ENCODE measurements around the gene OR52N4.
"Not testable (repeated sequence)": the region's sequence is repeated elsewhere in the genome, so short reads cannot be mapped to it uniquely, and the experiment has no call there.

OR52N4 gene

DNA sequence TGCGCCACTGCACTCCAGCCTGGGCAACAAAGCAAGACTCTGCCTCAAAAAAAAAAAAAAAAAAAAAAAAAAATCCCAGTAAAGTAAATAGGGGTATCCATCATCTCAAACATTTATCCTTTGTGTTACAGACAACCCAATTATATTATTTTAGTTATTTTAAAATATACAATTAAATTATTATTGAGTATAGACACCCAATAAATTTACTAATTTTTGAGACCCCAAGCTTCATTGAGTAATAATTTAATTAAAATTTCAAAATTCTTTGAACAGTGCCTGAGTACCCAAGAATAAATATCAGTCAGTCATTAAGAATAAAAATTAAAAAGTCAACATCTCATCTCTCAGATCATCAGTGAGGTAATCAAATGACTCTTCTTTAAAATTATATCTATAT, at the start of gene OR52N4:
Gene OR52N4 (plus strand): TSS at position 301 of the 400 bp plus-strand sequence. CDS start 498 bp downstream, outside the sequence.
- no peak for DNase-seq

- no peak for DNase-seq
Observed at GRCh38 chr11:5705688-5706087, 48.4 kb upstream of the OR52N4 start.

DNA sequence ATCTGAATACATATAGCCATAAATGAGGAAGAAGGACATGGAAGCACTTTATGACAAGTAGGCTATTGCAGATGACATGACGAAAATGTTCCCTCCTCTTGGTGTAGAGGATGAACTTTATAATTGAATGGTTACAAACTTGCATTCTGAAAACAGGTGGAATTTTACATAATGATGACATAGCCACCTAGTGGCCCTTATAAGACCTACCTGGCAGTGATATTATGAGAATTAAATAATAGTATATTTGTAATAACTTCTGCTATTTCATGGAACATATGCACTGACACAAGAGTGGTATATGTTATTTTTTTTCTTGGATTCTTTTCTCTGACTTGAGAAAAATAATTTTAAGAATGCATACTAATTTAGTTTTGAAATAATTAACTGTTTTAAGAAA, 41.5 kb upstream of the OR52N4 start:
- peak in 1 of 2 donors; percentile 49 for DNase-seq

- DNase-seq = no peak
Observed at GRCh38 chr11:5713695-5714094, 40.3 kb upstream of the OR52N4 start.

DNA sequence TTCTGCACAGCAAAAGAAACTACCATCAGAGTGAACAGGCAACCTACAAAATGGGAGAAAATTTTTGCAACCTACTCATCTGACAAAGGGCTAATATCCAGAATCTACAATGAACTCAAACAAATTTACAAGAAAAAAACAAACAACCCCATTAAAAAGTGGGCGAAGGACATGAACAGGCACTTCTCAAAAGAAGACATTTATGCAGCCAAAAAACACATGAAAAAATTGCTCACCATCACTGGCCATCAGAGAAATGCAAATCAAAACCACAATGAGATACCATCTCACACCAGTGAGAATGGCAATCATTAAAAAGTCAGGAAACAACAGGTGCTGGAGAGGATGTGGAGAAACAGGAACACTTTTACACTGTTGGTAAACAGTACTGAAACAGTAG, 37.5 kb upstream of the OR52N4 start:
- not testable (repeated sequence) for DNase-seq

DNA sequence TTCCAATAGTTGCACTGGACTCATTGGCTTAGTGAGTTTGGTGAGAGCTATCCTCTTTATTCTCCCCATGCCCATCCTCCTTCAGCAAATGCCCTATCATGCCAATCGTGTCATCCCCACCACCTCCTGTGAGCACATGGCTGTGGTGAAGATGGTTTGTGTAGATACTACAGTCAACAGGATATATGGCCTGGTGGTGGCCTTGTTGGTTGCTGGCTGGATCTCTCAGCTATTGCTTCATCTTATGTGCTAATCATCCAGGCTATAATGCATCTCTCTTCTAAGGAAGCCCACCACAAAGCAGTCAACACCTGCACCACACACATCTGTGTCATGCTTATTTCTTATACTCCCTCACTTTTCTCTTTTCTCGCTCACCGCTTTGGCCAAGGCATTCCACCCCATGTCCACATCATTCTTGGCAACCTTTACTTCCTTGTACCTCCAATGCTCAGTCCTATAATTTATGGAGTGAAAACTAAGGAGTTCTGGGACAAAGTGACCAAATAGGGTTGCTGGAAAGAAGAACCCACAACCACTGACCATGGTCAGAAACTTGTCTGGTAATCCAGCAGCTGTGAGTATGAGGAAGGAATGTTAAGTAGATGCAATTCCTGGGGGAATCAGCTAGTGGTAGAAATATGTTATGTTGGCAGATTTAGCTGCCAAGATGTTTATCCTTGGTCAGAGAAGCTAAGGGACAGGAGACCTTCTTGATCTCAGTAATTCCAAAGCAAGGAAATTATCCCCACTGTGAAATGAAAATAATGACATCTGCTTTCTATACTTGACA, 34.1 kb upstream of the OR52N4 start:
- DNase-seq = no peak

DNA sequence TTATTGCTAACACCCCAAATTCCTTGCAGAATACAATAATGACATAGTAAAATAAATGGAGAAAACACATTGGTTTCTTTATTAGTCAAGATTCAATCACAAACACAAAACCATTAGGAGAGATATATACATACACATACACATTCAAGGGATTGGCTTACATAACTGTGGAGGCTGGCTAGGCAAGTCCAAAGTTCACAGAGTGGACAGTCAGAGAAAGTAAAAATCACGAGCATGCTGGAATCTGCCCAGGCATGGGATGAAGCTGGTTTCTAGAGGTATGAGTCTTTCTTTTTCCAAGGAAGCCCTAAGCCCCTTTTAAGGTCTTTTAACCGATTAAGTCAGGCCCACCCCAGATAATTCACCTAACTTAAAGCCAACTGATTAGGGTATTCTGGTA, 31.4 kb upstream of the OR52N4 start:
- DNase-seq = no peak

GRCh38 chr11:5726351-5726750, 27.7 kb upstream of the OR52N4 start:
- no peak for DNase-seq

DNA sequence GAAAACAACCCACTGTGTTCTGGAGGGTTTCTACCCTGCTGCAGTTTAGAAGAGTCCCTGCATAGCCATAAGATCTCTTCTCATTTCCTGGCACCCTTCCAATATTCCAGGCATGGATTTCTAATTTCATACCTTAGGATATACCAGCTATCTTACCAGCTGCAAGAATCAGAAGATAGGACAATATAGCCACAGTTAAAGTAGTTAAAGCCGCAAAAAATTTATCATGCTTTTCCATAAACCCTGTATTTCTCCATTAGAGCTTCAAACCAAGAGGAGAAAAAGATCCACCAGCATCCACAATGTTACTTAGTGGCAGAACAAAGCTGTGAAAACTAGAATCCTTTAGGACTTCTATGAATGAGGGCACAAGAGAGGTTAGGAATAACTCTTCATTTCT, 26.4 kb upstream of the OR52N4 start:
- no peak for DNase-seq

DNA sequence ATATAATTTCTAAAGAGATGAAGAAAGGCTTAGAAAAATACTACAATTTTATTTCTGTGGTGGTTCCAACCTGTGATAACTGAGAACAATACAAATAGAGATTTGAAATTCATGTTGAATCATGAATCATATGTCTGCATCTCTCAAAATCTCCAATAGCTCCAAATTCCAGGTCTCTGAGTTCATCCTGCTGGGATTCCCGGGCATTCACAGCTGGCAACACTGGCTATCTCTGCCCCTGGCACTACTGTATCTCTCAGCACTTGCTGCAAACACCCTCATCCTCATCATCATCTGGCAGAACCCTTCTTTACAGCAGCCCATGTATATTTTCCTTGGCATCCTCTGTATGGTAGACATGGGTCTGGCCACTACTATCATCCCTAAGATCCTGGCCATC, 17.6 kb upstream of the OR52N4 start, which contains the start of gene OR56B1:
Gene OR56B1 (plus strand): TSS at position 53 of the 400 bp plus-strand sequence. CDS start 69 bp downstream, at position 122.
- DNase-seq = no peak

DNA sequence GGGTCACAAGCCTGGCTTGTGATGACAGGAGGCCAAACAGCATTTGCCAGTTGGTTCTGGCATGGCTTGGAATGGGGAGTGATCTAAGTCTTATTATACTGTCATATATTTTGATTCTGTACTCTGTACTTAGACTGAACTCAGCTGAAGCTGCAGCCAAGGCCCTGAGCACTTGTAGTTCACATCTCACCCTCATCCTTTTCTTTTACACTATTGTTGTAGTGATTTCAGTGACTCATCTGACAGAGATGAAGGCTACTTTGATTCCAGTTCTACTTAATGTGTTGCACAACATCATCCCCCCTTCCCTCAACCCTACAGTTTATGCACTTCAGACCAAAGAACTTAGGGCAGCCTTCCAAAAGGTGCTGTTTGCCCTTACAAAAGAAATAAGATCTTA, 17.0 kb upstream of the OR52N4 start:
- no peak for DNase-seq

- no peak for DNase-seq
Observed at GRCh38 chr11:5737670-5738392, 16.2 kb upstream of the OR52N4 start.

DNA sequence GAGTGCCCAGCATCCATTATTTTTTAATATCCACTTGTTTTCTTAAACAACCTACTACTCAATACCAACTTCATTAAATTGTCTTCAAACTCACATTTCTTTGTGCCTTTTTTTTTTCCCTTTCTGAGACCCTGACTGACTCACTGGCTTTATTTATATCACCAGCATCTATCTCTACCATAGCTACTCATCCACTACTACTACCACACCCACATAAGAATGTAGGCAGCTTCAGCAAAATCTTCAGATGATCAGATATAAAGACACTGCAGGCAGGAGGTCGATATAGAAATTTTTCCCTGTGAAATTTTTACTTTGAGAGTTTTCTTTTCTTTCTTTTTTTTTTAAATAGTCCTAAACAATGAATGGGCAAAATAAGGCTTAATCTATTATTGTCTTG, 15.6 kb upstream of the OR52N4 start:
- no peak for DNase-seq

DNA sequence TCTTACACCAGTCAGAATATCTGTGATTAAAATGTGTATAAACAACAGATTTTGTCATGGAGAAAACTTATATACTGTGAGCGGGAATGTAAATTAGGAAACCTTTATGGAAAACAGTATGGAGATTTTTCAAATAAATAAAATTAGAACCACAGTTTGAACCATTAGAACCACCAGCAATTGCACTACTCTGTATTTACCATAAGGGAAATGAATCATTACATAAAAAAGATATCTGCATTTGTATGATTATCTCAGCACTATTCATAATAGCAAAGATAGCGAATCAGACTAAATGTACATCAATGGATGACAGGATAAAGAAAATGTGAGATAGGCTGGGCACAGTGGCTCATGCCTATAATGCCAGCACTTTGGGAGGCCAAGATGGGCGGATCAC, 7.4 kb upstream of the OR52N4 start:
- no peak for DNase-seq

GRCh38 chr11:5749836-5750235, 4.2 kb upstream of the OR52N4 start:
- DNase-seq = no peak

DNA sequence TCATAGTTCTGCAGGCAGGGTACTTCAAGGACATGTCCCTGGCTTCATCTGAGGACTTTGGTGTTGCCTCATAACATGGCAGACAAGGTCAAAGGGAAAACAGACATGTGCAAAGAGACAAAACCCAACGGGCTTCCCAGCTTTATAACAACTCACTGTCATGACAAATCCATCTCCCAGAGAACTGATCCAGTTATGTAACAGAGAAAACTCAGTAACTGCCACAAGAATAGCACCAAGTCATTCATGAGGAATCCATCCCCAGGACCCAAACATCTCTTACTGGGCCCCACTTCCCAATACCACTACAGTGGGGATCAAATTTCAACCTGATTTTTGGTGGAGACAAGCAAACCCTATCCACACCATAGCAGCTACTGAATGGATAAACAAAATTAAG, 13.0 kb downstream of the OR52N4 start:
- DNase-seq = no peak

DNA sequence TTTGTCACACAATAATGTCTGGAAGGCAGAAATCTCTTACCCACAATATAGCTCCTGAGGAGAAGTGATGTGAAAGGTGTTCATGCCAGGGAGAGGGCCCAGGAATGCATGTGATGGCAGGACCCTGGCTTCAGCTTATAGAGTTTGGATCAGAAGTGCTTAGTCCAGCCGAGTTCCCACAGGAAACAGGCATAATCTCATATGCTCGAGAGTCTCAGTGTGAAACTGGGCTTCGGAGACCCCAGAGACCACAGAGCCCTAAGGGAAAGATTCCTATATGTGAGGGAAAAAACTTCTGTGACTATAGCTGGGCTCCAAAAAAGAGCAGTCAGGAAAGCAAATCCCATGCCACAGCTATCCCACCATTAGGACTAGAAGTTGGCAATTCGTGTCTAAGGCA, 29.2 kb downstream of the OR52N4 start, which contains the start of gene OR52N5:
Gene OR52N5 (minus strand): TSS at position 101 of the 400 bp plus-strand sequence. CDS start 4,721 bp downstream, outside the sequence.
- no peak for DNase-seq

DNA sequence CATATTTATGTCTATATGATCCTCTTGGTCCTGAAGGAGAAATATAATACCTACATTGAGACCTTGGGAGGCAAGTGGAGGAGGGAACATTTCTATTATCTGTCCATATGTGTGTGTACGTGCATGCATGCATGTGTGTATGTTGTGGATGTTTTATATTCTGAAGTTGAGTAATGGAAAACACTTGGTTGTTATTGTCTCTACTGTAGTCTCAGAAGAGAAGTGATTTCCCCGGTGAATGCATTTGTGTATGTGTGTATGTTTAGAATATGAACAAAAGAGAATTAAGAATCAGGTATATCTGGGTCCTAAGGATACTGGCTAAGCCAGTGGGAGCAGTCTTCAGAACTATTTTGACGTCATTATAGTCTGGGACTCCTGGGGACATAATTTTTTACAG, 37.1 kb downstream of the OR52N4 start, which contains the start of gene OR52N1:
Gene OR52N1 (minus strand): TSS at position 101 of the 400 bp plus-strand sequence. CDS start 2,449 bp downstream, outside the sequence.
- DNase-seq = no peak

DNA sequence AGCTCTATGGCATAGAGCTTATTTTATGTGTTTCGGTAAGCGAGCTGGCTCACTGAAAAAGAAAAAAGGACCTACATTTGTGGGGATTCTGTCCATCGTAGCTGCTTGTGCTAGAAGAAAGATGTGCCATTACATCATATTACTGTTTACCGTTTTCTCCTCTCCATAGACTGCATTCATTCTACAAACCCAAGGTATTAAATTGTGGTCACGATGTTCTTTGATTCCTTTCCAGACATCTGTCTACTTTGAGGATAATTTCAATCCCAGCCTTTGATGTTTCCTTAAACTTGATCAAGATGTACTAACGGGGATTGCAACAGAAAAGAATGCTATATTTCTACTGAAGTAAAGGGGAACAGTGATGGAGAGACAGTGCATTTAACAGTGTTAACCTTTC, 42.5 kb downstream of the OR52N4 start:
- DNase-seq = no peak

DNA sequence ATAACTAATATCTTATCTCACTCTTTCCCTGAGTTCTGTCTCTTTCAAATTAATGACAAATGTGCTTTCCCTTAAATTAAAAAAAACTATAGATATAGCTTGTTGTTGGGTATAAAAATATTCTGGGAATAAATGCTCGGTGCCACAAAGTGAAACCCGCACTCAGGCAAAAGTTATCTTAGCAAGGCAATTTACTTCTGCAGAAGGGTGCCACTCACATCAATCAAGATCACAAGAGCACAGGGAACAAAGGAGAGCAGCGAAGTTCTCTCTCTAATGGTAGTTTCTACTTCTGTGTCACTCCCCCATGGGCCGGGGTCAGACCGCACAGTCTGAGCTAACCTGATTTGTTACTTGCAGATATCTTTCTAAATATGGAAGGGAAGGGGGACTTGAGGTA, 49.9 kb downstream of the OR52N4 start:
- DNase-seq = no peak
